Omental fat pad (tissue), 4 donors: Measurements from ENCODE around the gene EXTL2. TPM values are rescaled to one million over a fixed set of nuclear protein-coding genes. Genes with fewer than 3 reads are reported as not detected.
"Not testable (repeated sequence)": the region's sequence is repeated elsewhere in the genome, so short reads cannot be mapped to it uniquely, and the experiment has no call there.

Experiments
- ATAC-seq: fragments of 150-250 bp; one replicate; pipeline ENCODE4 v1.9.1; 2016; ENCODE audit warnings: mild to moderate bottlenecking, moderate library complexity; ENCODE audit not compliant: low FRiP score
- DNase-seq: peaks from one replicate; pipeline ENCODE4 v3.0.0-alpha.2; 2019; ENCODE audit warnings: low spot score
- total RNA-seq, 4 donors: library from RNA; depleted of rRNA; stranded (reverse); fragments of >200 nt; gene quantifications; one replicate each; pipeline ENCODE4 v1.1.0, GENCODE V29; 2016
- TF ChIP-seq, protein P1 (sequence below), 3 donors: fragments of 450-650 bp; IDR thresholded peaks; one replicate each; pipeline ENCODE4 v1.5.1; 2016 to 2017; ENCODE audit warnings: antibody characterized with exemption in 3 of 3, mild to moderate bottlenecking in 3 of 3, moderate library complexity in 2 of 3

Gene EXTL2
- total RNA-seq, 4 donors from 2014 or later, result 10.1 to 16.6 (median 10.4) TPM

DNA sequence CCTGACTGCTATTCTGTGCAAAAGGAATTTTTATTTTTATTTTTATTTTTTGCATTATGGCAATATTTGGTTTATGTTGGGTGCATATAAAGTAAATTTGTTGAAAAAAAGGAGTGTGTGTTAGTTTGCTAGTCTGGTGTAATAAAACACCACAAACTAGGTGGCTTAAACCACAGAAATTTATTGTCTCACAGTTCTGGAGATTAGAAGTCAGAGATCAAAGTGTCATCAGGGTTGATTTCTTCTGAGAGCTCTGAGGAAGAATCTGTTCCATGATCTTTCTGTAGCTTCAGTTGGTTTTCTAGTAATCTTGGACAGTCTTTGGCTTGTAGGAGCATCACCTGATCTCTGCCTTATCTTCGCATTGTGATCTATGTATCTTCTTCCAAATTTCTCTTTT lies 7.7 kb upstream of the EXTL2 start:
- no peak for ATAC-seq
- TF ChIP-seq, protein P1, sequence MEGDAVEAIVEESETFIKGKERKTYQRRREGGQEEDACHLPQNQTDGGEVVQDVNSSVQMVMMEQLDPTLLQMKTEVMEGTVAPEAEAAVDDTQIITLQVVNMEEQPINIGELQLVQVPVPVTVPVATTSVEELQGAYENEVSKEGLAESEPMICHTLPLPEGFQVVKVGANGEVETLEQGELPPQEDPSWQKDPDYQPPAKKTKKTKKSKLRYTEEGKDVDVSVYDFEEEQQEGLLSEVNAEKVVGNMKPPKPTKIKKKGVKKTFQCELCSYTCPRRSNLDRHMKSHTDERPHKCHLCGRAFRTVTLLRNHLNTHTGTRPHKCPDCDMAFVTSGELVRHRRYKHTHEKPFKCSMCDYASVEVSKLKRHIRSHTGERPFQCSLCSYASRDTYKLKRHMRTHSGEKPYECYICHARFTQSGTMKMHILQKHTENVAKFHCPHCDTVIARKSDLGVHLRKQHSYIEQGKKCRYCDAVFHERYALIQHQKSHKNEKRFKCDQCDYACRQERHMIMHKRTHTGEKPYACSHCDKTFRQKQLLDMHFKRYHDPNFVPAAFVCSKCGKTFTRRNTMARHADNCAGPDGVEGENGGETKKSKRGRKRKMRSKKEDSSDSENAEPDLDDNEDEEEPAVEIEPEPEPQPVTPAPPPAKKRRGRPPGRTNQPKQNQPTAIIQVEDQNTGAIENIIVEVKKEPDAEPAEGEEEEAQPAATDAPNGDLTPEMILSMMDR (IDR thresholded peaks at IDR 0.05), result no peak
- no peak for DNase-seq

- ATAC-seq (peak; percentile 27), DNase-seq (no peak)
- TF ChIP-seq, protein P1 (IDR thresholded peaks at IDR 0.05), result no peak
These were observed 1.9 kb upstream of the EXTL2 start for GRCh38 chr1:100896481-100896982.

- peak; percentile 97 for DNase-seq
- TF ChIP-seq, protein P1 (IDR thresholded peaks at IDR 0.05), result no peak
- ATAC-seq, result peak; percentile 96
These were observed 1.2 kb upstream of the EXTL2 start, which contains the start of gene SLC30A7 for GRCh38 chr1:100895540-100896480. Gene SLC30A7 (plus strand): TSS chr1:100896090. CDS start chr1:100896263, 173 bp downstream.

DNA sequence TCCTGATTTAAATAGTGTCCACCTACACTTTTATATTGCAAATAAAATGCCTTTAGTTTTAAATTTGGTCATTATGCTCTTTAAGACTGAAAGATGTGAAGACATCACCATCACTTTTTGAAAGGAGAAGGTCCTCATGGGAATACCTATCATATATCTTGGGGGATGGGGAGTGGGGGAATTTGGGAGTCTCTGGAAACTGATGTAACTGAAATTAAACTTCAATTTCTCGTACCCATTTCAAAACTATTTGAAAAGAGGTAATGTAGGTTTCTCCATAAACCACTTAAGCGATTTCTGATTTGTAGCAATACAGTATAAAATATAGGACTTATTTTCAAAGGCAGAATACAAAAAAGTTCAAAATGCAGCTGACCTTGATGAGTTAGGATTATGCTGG lies 924 bp downstream of the EXTL2 start:
- DNase-seq (no peak), ATAC-seq (no peak)
- TF ChIP-seq, protein P1 (IDR thresholded peaks at IDR 0.05), result no peak

DNA sequence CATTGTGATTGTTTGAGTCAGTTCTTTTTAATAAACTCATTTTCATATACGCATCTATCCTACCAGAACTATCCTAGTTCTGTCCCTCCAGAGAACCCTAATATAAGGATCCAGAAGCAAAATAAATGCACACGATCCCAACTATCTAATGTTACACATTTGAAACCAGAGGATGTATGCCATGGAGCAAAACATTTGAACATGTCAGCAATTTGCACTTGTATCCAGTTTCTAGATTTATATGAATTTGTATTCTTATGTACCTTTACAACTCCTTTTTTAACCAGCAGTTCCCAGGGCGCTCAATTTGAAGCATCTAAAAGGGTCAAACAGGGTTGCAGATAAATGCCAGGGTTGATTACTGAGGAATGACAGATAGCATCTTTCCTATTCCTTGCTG lies 2.1 kb downstream of the EXTL2 start:
- ATAC-seq (no peak), DNase-seq (no peak)

DNA sequence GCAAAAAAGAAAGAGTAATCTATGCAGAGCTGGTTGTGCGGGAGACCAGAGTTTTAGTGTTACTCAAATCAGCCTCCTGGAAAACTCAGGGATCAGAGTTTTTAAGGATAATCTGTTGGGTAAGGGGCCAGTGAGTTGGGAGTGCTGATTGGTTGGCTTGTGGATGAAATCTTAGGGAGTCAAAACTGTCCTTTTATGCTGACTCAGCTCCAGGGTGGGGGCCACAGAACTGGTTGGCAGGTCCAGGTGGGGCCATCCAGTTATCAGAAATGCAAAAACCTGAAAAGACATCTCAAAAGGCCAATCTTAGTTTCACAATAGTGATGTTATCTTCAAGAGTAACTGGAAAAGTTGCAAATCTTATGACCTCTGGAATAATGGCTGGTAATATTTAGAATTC lies 3.3 kb downstream of the EXTL2 start:
- TF ChIP-seq, protein P1 (IDR thresholded peaks at IDR 0.05), result no peak
- no peak for DNase-seq
- no peak for ATAC-seq

More for the DNA sequence above, 2.1 kb downstream of the EXTL2 start:
- TF ChIP-seq, protein P1 (IDR thresholded peaks at IDR 0.05), result no peak

DNA sequence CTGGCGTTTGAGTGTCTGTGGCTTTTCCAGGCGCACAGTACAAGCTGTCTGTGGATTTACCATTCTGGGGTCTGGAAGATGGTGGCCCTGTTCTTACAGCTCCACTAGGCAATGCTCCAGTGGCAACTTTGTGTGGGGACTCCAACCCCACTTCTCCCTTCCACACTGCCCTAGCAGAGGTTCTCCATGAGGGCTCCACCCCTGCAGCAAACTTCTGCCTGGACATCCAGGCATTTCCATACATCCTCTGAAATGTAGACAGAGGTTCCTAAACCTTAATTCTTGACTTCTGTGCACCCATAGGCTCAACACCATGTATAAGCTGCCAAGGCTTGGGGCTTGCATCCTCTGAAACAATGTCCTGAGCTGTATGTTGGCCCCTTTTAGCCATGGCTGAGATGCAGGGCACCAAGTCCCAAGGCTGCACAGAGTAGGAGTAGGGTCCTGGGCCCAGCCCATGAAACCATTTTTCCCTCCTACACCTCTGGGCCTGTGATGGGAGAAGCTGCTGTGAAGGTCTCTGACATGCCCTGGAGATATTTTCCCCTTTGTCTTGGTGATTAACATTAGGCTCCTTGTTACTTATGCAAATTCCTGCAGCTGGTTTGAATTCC lies 4.7 kb downstream of the EXTL2 start:
- DNase-seq, ATAC-seq: not testable (repeated sequence)

DNA sequence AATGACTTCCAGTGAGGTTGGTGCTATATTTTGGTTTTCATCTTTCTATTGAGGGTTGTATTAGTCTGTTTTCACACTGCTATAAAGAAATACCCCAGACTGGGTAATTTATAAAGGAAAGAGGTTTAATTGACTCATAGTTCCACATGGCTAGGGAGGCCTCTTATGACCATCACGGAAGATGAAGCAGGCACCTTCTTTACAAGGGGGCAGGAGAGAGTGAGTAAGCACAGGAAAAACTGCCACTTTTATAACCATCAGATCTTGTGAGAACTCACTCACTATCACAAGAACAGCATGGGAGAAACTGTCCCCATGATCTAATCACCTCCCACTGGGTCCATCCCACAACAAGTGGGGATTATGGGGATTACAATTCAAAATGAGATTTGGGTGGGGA lies 5.6 kb downstream of the EXTL2 start:
- ATAC-seq, DNase-seq: not testable (repeated sequence)
